Heart left ventricle (tissue), 16 donors: ENCODE results near the gene LRIT1. TPM values are rescaled to one million over a fixed set of nuclear protein-coding genes. Genes with fewer than 3 reads are reported as not detected.

ENCODE experiments used
- ATAC-seq, 4 donors: fragments of 200-7000 bp; cut with Tn5 transposase; one replicate each; pipeline ENCODE4 v1.9.1; 2020 to 2022; ENCODE audit warnings: moderate library complexity in 4 of 4, mild to moderate bottlenecking in 3 of 4, moderate number of reproducible peaks in 1 of 4
- DNase-seq, 5 donors: peaks; one replicate each; pipeline ENCODE4 v3.0.0-alpha.2; 2020
- H3K27ac ChIP-seq, 12 donors: fragments of 200-600 bp; sonication (generic) in 4 of 12; one replicate each; pipeline versions ENCODE4 v1.5.0 to v1.8.0; 2016 to 2022; ENCODE audit warnings: mild to moderate bottlenecking in 2 of 12
- H3K27me3 ChIP-seq, 9 donors: fragments of 200-600 bp; sonication (generic) in 2 of 9; one replicate each; pipeline versions ENCODE4 v1.5.1 to v1.8.0; 2016 to 2022; ENCODE audit warnings: mild to moderate bottlenecking in 3 of 9
- H3K36me3 ChIP-seq, 9 donors: fragments of 200-600 bp; sonication (generic) in 2 of 9; one replicate each; pipeline versions ENCODE4 v1.5.0 to v1.8.0; 2018 to 2022; ENCODE audit warnings: mild to moderate bottlenecking in 2 of 9
- H3K4me1 ChIP-seq, 12 donors: fragments of 200-600 bp; sonication (generic) in 4 of 12; one replicate each; pipeline versions ENCODE4 v1.5.0 to v1.8.0; 2016 to 2022; ENCODE audit warnings: mild to moderate bottlenecking in 3 of 12
- H3K4me3 ChIP-seq, 12 donors: fragments of 200-600 bp; sonication (generic) in 4 of 12; one replicate each; pipeline versions ENCODE4 v1.5.0 to v1.8.0; 2017 to 2022; ENCODE audit warnings: mild to moderate bottlenecking in 9 of 12, moderate library complexity in 4 of 12
- H3K9me3 ChIP-seq, 12 donors: fragments of 200-600 bp; sonication (generic) in 4 of 12; one replicate each; pipeline versions ENCODE4 v1.5.0 to v1.8.0; 2016 to 2022; ENCODE audit warnings: mild to moderate bottlenecking in 1 of 12
- POLR2A ChIP-seq, 2 donors: fragments of 450-650 bp; IDR thresholded peaks; one replicate each; pipeline ENCODE4 v1.6.1; 2017; ENCODE audit warnings: antibody characterized with exemption in 2 of 2, mild to moderate bottlenecking in 2 of 2, moderate library complexity in 2 of 2
- WGBS, 4 donors: extraction: QIAGEN DNeasy Blood & Tissue Kit in 2 of 4; methylation state at CpG; one replicate each; pipeline versions ENCODE4 v1.1.5 to v1.1.7; 2013 to 2018; 5-methylcytosine and 5-hydroxymethylcytosine counted together
- intact Hi-C, 10 donors: fragments of 100-400 bp; cut with DNase I; formaldehyde crosslinking; loops; one replicate each; pipeline versions ENCODE4 v1.11.1 to v1.14.2; 2022
- polyA plus RNA-seq, 2 donors: library from polyadenylated mRNA; stranded (reverse); fragments of 200-250 nt; gene quantifications; one replicate each; pipeline ENCODE4 v1.2.3, GENCODE V29; 2013
- total RNA-seq, 9 donors: library from RNA; depleted of rRNA in 2 of 9; stranded (reverse); fragments of >200 nt in 2 of 9; fragmentation: NEBNext Ultra II Directional in 3 of 9; extraction: Animal tissue kit (Norgen Biotek cat#: 25700) in 3 of 9; gene quantifications; one replicate each; pipeline versions ENCODE4 v1.1.0 to v1.2.4, GENCODE V29; 2016 to 2023
- TF ChIP-seq, protein P1 (sequence below), 12 donors: fragments of 200-600 bp; sonication (generic) in 4 of 12; IDR thresholded peaks; one replicate each; pipeline versions ENCODE4 v1.5.0 to v1.8.0; 2018 to 2022; ENCODE audit warnings: antibody characterized with exemption in 12 of 12, mild to moderate bottlenecking in 5 of 12
- donor health status: ischemic (EF 13 %, LVEDD 7.1; RV severe dilation, severe dysfunction).
- donor health status: healthy with polysubstance abuse.
- donor health status: DM: no; HTN: yes; CAD: no.
- donor health status: DM: no; HTN: no; CAD: no.
- donor health status: ischemic (EF 25% LVEDD 6.9; RV normal size, moderate dysfunction).
- donor health status: ischemic (EF 25% LVEDD 5.7; RV mildly dilated, moderate dysfunction).
- donor health status: healthy.
- donor health status: DM: yes; HTN: yes; CAD: no.
- donor health status: ischemic (EF 35%, LVEDD 5.7; RV mildly dilated, moderate dysfunction).
- donor health status: nonischemic (EF 11% LVEDD 7.7; RV severe dilation, severe dysfunction).
- donor health status: DM: yes; HTN: yes; CAD: no.
- donor health status: PGD.
- donor health status: ischemic (EF 29% LVEDD 5.4; RV normal size, mild dysfunction).
- donor health status: nonischemic (EF 23%, LVEDD 6.1; RV moderate dilation, normal function).

LRIT1 gene
- total and polyA plus RNA-seq, 11 donors, result not detected

DNA sequence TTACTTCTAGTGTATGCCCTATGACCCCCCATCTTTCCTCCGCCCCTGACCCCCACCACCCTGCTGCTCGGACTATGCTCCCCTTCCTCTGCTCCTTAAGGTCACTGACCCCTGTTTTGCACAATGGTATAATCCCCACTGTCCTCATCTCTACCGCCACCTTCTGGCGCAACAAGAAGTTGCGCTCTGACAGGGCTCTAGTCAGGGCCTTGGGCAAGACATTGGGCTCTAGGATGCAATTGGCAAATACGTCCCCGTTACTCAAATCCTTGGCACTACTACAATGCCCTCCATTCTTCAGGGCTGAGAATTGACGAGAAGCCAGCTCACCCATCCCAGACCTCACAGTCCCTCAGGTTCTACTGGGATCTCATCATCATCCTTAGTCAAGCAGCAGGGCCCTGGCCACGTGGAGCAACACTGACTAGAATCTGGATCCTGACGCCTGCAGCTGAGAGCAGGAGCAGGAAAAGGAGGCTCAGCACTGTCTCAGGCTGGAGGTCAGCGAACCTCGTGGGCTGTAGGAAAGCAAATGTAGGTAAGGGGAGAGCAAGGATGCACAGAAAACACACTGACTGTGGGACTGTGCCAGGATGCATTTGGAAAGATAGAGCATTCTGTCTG is 26.6 kb downstream of the LRIT1 start:
- 43 to 60% (median 49%) methylated on average over 12 of the region's 12 CpGs for WGBS, 4 donors
- ATAC-seq (peak in 2 of 4 donors; percentile 36 to 44), DNase-seq (no peak)
- no peaks in the 10 kb centered on the region for H3K9me3 ChIP-seq
- intact Hi-C loops, result no loop called here
- H3K4me1 ChIP-seq, result no peaks in the 10 kb centered on the region
- no peak for TF ChIP-seq POLR2A (IDR thresholded peaks at IDR 0.05)
- TF ChIP-seq, protein P1, sequence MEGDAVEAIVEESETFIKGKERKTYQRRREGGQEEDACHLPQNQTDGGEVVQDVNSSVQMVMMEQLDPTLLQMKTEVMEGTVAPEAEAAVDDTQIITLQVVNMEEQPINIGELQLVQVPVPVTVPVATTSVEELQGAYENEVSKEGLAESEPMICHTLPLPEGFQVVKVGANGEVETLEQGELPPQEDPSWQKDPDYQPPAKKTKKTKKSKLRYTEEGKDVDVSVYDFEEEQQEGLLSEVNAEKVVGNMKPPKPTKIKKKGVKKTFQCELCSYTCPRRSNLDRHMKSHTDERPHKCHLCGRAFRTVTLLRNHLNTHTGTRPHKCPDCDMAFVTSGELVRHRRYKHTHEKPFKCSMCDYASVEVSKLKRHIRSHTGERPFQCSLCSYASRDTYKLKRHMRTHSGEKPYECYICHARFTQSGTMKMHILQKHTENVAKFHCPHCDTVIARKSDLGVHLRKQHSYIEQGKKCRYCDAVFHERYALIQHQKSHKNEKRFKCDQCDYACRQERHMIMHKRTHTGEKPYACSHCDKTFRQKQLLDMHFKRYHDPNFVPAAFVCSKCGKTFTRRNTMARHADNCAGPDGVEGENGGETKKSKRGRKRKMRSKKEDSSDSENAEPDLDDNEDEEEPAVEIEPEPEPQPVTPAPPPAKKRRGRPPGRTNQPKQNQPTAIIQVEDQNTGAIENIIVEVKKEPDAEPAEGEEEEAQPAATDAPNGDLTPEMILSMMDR (IDR thresholded peaks at IDR 0.05), result peak in 7 of 12 donors; percentile 10 to 33 (median 18)
- H3K36me3 ChIP-seq, result no peaks in the 10 kb centered on the region
- peaks cover 0 to 3% (median 0%) of the 10 kb centered on the region in 9 donors for H3K27me3 ChIP-seq
- H3K4me3 ChIP-seq, result no peak overlapping the region
- no peak overlapping the region for H3K27ac ChIP-seq

DNA sequence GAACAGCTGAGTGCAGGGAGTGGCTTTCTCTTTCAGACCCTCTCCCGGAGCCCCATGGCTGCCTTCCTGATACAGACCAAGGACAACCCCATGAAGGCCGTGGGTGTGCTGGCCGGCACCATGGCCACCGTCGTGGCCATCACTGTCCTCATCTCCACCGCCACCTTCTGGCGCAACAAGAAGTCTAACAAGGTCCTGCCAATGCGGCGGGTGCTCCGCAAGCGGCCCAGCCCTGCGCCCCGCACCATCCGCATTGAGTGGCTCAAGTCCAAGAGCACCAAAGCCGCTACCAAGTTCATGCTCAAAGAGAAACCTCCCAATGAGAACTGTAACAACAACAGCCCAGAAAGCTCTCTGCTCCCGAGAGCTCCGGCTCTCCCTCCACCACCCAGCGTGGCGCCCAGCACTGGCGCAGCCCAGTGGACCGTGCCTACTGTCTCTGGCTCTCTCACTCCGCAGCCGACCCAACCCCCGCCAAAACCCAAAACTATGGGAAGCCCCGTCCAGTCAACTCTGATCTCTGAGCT is 27.2 kb downstream of the LRIT1 start:
- Histone ChIP-seq H3K36me3 (no peaks in the 10 kb centered on the region), H3K27ac (no peak overlapping the region), H3K27me3 (peaks cover 0 to 4% (median 0%) of the 10 kb centered on the region in 9 donors), H3K9me3 (no peaks in the 10 kb centered on the region), H3K4me3 (no peak overlapping the region), H3K4me1 (no peaks in the 10 kb centered on the region)
- DNase-seq (no peak), ATAC-seq (no peak)
- no peak for TF ChIP-seq POLR2A (IDR thresholded peaks at IDR 0.05)
- TF ChIP-seq, protein P1 (IDR thresholded peaks at IDR 0.05), result no peak
- WGBS, 4 donors, result 65 to 80% (median 75%) methylated on average over 24 to 25 of the region's 25 CpGs
- intact Hi-C loops, result no loop called here

DNA sequence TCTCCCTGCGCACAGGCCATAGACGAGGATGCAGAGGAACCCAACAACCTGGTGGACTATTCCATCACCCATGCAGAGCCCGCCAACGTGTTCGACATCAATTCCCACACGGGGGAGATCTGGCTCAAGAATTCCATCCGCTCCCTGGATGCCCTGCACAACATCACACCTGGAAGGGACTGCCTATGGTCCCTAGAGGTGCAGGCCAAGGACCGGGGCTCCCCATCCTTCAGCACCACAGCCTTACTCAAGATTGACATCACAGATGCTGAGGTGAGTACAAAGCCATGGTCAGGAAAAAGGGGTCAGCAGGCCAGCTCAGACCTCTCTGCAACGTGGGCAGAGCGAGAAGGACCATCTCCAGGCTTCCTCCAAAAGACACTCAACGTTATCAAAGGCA is 28.3 kb downstream of the LRIT1 start:
- TF ChIP-seq, protein P1 (IDR thresholded peaks at IDR 0.05), result no peak
- no peak for TF ChIP-seq POLR2A (IDR thresholded peaks at IDR 0.05)
- H3K4me1 ChIP-seq, result no peaks in the 10 kb centered on the region
- no peaks in the 10 kb centered on the region for H3K9me3 ChIP-seq
- no peak overlapping the region for H3K27ac ChIP-seq
- DNase-seq, result no peak
- intact Hi-C loops, result no loop called here
- no peak overlapping the region for H3K4me3 ChIP-seq
- H3K27me3 ChIP-seq, result peaks cover 0 to 5% (median 0%) of the 10 kb centered on the region in 9 donors
- H3K36me3 ChIP-seq, result no peaks in the 10 kb centered on the region
- no peak for ATAC-seq
- 67 to 86% (median 76%) methylated on average over 3 to 11 of the region's 11 CpGs for WGBS, 4 donors

DNA sequence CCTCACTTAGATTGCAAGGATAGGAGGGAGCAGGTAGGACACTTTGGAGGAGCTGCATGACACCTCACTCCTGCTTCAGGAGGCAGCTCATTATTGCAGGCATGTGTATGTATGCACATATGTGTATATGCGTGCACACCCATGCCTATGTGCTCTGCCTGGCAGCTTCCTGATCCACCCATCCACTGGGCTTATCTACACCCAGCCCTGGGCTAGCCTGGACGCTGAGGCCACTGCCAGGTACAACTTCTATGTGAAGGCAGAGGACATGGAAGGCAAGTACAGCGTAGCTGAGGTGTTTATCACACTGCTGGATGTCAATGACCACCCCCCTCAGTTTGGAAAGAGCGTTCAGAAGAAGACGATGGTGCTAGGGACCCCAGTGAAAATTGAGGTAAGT is 29.3 kb downstream of the LRIT1 start:
- TF ChIP-seq, protein P1 (IDR thresholded peaks at IDR 0.05), result no peak
- TF ChIP-seq POLR2A (IDR thresholded peaks at IDR 0.05), result no peak
- ATAC-seq (no peak), DNase-seq (no peak)
- H3K4me3 ChIP-seq, result no peak overlapping the region
- no peaks in the 10 kb centered on the region for H3K4me1 ChIP-seq
- H3K36me3 ChIP-seq, result no peaks in the 10 kb centered on the region
- peaks cover 0 to 12% (median 0%) of the 10 kb centered on the region in 9 donors for H3K27me3 ChIP-seq
- H3K27ac ChIP-seq, result no peak overlapping the region
- intact Hi-C loops, result no loop called here
- WGBS, 4 donors, result 65 to 79% (median 73%) methylated on average over 4 to 5 of the region's 5 CpGs
- no peaks in the 10 kb centered on the region for H3K9me3 ChIP-seq
